ENCODE results near the gene SFTPA2. TPM values are rescaled to one million over a fixed set of nuclear protein-coding genes. Genes with fewer than 3 reads are reported as not detected.
"Not testable (repeated sequence)": the region's sequence is repeated elsewhere in the genome, so short reads cannot be mapped to it uniquely, and the experiment has no call there.

SFTPA2 gene
- polyA plus RNA-seq, 12 donors = 0.11 TPM; not detected in 11

- not testable (repeated sequence) for DNase-seq
Observed at GRCh38 chr10:79511891-79512583, 48.2 kb downstream of the SFTPA2 start, which contains the start of gene EIF5AL1. Gene EIF5AL1, plus strand, starts transcription at chr10:79512533. Its CDS starts 117 bp downstream, at chr10:79512650.

GRCh38 chr10:79509934-79510508 is 50.2 kb downstream of the SFTPA2 start:
- DNase-seq = not testable (repeated sequence)

GRCh38 chr10:79509306-79509933 is 50.8 kb downstream of the SFTPA2 start:
- DNase-seq = not testable (repeated sequence)

- DNase-seq = not testable (repeated sequence)
Observed at GRCh38 chr10:79508245-79508644, 52.0 kb downstream of the SFTPA2 start.

GRCh38 chr10:79507440-79508167 is 52.6 kb downstream of the SFTPA2 start:
- DNase-seq = no peak

Other genes starting within 250 kb of the SFTPA2 start
- 10 to 100 TPM in 11 of 12 donors, not detected in 1; 17.8 to 46.8 (median 20.8) TPM for gene PPIF, start 212.9 kb downstream of the SFTPA2 start, polyA plus RNA-seq (ENCODE audit: insufficient read length in 12 of 12)
- gene ZCCHC24, start 114.8 kb downstream of the SFTPA2 start, polyA plus RNA-seq (ENCODE audit: insufficient read length in 12 of 12) = 10 to 100 TPM in 11 of 12 donors, not detected in 1; 47.0 to 84.0 (median 60.4) TPM
- 1 to 10 TPM in 8 of 12 donors, under 1 TPM in 3, not detected in 1; 0.06 to 6.6 (median 1.6) TPM for gene EIF5AL1, start 47.9 kb downstream of the SFTPA2 start, polyA plus RNA-seq (ENCODE audit: insufficient read length in 12 of 12)
- gene SFTPA1, start 50.5 kb upstream of the SFTPA2 start, polyA plus RNA-seq (ENCODE audit: insufficient read length in 12 of 12) = under 1 TPM in 1 of 12 donors, not detected in 11; 0.08 TPM
- gene NUTM2B, start 142.8 kb upstream of the SFTPA2 start, polyA plus RNA-seq (ENCODE audit: insufficient read length in 12 of 12) = 1 to 10 TPM in 9 of 12 donors, under 1 TPM in 1, not detected in 2; 0.97 to 2.9 (median 2.0) TPM